HG02623 (cell line): Measurements from ENCODE around the gene GNG2.

Experiments used
- ATAC-seq: cut with Tn5 transposase; IDR thresholded peaks from one replicate; pipeline ENCODE4 v1.9.1; 2021; ENCODE audit warnings: moderate library complexity; ENCODE audit not compliant: unreplicated experiment

GNG2 gene

DNA sequence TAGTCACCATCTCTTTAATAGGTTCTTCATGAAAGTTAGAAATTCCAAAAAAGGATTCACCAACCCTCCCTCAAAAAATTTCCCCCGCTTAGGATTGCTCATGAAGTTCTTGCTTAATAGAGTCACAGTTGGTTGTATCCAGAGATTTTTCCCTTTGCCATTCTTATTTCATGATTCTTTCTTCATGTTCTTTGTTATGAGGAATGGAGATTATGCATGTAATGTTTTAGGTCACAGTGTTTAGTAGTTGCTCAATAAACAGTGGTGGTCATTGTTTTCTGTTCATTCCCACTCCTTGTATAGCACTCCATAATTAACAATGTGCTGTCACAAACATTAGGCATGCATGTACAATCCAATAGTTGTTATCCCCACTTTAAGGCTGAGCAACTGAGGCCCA is 77.7 kb downstream of the GNG2 start:
- no peak for ATAC-seq

DNA sequence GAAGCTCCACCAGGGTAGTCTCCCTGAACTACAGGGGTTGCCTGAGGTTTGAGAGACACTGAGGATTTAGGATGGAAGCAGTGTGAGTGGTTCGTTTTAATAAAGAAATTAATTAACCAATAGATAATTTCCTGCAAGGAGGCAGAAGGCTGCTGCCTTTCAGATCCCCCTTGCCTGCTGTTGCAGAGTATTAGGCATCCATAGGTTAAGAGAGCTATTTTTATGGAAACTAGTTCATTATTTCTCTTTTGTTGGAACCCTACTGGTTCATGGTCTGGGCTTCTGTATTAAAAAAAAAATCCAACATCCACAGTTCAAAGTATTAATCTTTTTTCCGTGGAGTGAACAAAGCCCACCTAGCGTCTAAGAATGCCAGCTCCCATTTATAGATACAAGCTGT is 78.4 kb downstream of the GNG2 start:
- no peak for ATAC-seq

DNA sequence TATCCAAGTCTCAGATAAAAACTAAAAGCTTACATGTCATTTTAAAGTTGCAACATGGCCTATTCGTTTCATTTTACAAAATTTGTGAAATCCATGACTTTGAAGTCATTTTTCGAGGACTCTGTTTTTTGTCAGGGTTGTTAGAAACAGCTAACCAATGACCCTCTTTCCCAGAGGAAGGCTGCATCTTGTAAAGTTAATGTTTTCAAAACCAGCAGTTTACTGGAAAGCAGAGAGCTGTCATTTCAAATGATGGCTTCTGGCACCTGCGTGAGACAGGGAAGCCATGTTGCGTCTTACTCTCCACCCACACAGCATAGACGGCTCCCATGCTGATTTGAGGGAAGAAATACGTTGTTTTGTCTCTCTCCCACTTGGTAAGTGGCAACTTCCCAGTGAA is 78.8 kb downstream of the GNG2 start:
- no peak for ATAC-seq

DNA sequence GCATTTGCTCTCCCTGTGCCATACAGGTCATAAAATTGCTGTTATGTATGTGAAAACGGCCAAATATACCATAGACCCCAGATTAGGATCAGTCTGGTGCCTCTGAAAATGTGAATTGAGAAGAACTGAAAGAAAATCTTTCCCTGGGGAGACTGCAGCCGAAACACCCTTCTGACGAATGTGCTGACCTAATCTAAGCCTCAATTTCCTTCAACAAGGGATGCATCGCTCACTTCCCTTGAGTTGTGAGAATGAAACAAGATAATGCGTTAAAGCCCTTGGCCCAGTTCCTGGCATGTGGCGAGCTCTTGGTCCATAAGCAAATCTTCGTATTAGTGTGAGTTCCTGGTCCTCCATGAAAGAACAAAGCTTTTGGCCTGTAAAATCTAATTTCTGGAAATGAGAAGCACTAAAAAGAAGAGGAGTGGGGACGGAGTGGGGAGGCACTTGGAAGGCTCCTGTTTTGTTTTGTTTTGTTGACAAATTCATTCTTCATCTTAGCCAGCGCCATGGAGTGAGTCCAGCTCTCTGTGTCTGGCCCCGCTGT is 79.4 kb downstream of the GNG2 start:
- no peak for ATAC-seq

DNA sequence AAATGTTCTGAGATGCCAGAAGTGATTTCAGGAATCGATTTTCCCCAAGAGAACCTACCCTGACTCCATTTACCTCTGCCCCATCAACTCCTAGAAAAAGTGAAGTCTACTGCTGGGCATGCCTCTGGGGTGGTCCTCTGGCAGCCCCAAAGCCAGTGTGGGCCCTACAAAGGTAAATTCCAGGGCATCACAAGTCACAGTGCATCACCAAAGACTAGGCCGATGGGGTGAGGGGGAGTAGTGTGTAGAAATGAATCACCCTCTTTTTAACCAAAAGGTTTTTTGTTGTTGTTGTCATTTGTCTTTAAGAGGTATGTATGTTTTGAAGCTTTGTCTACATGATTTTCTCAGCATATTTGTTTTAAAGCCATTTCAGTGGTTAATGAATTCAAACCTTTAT is 82.6 kb downstream of the GNG2 start:
- ATAC-seq, result no peak

DNA sequence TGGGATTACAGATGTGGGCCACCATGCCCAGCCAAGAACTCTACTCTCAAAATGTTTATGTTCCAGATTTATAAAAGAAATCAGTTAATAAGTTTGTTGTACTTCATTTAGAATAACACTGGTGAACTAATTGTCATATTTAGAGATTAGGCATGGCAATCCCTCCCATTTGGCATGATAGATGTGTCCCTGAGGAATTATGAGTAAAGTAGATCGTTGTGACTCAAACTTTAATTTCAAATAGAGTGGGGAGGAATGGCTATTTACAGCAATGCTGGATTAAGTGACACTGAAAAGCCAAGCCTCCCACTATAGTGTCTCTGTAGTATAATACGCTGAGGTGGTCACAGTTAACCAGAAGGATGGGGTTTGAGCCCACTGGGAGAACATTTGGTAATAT is 89.6 kb downstream of the GNG2 start:
- ATAC-seq, result no peak

DNA sequence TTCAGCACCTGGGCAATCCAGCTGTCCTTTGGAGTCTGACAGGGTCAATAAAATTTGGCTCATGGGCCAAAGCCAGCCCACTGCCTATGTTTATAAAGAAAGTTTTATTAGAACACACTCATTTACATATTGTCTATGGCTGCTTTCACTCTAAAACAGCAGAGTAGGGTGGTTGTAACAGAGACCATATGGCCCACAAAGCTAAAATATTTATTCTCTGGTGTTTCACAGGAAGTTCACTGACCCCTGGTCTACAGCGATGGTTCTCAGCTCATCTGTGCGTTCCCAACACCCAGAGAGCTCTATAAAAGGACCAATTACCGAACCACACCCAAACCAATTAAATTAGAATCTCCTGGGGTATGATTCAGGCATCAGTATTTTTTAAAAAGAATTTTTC is 91.2 kb downstream of the GNG2 start:
- no peak for ATAC-seq

DNA sequence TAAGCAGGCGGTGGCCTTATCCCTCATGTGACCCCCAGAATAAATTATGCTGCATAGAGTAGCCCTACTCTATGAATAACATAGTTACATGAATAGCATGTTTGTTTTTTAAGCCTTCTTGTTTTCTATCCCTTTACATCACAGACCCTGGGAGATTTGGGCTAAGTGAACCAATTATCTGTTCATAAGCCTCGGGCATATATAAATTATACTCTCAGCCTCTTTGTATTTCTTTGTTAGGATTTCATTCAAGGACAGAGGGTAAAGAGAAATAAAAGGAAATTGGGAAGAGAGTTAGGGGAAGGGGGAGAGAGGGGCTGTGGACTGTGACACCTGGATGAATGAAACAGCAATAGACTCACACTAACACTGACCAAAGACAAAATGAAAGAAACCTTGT is 93.6 kb downstream of the GNG2 start:
- no peak for ATAC-seq

DNA sequence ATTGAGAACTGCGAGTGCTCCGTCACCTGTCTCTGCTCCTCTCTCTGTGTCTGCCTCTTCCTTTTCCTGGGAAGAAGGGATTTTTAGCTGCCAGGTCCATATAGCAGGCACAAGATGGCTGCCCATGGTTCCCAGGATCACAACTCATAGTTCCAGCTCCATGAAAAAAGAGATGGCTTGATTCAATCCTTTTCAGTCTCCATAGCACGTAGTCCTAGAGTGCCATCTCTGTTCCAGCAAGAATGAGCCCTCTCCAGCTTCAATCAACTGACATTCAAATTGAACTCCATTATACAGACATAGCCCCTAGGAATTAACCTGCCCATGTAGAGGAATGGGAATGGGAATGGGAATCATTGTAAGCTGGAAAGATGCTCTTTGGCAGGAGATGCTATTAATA is 94.2 kb downstream of the GNG2 start:
- ATAC-seq, result no peak

DNA sequence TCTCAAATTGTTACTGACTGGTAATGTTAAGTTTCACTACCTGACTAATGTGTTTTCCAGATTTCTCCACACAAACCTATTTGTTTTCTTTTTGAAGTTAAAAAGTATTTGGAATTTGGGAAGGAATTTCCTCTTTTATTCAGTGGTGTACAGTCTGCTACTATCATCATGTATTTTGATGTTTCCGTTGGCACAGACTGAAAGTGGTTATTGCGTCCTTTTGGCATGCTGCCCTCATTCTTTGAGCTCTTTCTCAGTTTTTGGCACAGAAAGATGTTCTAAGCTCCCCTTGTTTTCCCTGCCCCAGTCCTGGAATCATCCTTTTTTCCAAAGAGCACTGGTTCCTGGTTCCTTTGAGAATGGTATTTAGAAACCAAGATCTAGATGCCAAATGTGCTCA is 97.5 kb downstream of the GNG2 start:
- ATAC-seq, result no peak

DNA sequence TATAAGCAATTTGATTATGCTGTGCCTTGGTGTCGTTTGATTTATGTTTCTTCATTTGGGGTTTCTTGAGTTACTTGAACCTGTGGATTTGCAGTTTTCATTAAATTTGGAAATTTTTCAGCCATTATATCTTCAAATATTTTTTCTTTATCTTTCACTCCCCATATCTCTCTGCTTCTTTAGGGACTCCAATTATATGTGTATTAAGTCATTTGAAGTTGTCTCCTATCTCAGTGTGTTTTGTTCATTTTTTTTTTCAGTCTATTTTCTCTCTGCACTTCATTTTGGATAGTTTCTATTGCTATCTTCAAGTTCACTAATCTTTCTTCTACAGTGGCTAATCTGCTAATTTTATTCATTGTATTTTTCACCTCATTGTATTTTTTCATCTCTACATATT is 99.5 kb downstream of the GNG2 start:
- ATAC-seq, result no peak

DNA sequence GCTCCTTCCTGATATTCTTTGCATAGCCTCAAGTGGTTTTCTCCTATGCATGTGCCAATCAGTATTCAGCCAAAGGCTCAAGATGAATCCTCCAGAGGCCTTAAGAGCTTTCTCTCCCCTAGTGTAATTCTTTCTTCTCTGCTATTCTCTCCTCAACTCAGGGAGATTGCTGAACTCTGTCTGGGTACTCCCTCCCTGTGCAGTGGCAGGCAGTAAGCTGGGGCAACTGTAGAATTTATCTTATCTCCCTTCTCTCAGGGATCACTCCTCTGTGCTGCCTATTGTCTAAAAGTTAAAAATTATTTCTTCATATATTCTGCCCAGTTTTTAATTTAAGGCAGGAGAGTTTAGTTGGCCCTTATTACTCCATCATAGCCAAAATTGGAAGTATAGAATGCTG is 100.5 kb downstream of the GNG2 start:
- no peak for ATAC-seq

DNA sequence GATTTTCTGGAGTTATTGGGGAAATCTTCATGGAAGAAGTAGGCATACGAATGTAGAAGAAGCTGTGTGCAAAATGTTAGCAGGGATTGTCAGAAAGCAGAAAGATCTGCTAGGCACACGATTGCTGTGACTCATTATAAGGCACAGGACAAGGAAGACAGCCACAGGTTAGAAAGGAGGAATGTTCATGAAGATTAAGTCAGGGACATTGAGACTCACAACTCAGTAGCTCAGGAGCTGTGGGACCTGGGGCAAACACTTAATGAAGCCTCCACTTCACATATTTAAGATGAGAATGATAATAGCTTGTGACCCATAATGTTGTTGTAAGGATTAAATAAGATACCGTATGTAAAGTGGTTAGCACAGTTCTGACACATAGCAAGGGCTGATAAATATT is 102.3 kb downstream of the GNG2 start:
- ATAC-seq, result no peak

DNA sequence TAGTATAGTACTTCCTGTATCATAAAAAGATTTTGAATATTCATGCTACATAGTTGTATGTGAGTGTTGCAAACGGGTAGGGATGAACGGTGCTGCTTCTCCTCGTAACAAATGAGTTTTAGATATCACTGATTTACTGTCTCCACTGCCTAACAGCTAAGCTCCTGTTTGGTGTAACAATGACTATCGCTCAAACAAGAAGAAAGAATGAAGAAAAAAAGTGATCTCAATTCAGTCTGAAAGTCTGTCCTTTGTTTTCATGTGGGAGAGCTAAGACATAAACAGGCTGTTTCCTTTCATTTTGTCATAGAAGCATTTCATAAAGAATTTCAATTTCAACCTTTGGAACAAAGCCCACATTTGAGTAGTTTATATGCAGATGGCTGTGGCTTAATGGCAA is 102.9 kb downstream of the GNG2 start:
- no peak for ATAC-seq

DNA sequence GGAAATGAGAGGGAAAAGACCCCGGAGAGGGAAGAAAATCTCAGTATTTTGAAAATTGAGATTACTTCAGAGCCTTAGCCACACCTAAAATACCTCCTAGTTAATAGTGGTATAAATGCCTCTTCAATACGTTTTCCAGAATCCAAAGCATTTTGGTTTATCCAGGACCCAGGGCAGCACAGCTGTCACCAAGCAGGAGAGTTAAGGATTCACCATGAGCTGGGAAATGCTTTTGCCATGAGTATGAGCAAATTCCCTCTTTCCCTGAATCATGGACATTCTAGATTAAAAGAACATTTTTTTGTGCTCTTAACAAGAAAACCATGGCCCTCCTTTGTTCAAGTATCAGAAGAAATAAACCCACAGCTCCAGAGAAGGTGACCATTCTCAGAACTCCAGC is 107.1 kb downstream of the GNG2 start:
- no peak for ATAC-seq

DNA sequence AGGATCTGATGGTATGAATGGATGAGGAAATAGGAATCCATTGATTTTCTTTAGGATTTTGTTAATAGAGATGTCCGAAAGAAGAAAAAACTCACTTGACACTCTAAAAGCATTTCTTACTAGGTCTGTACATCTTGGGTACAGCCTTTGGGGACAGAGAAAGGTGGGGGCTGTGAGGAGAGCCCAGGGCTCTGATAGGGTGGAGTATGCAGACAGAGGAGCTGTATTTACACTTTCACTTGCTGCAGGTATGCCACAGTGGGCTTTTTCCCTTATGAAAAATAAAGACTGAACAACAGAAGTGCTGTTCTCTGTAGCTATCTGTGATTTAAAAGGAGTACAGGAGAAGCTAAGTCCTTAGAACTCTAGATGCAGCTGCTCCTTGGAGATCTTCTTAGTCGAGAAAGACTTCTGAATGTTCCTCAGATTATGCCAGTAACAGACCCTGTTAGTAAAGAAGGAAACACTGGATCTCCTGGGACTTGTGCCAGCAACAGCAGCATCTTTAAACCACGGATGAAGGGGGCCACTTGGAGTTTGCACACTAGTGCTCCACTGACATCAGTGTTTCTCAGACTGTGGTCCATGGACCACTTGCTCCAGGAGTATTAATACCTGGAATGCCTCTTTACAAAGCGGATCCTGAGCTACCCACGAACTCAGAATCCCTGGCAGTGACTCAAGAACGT is 109.6 kb downstream of the GNG2 start:
- ATAC-seq, result no peak

DNA sequence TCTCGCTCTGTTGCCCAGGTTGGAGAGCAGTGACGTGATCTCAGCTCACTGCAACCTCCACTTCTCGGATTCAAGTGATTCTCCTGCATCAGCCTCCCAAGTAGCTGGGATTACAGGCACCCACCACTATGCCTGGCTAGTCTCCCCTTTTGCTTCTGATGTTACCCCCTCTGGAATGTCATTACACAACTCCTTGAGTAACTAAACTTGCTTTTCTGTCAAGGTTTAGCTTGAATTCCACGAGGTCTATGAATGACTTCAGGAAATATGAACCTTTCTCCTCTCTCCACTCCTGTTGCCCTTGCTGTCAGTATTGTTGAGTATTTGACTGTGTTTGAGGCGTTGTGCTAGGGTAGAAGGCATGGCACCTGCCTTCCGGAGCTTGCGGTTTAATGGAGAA is 112.2 kb downstream of the GNG2 start:
- no peak for ATAC-seq

DNA sequence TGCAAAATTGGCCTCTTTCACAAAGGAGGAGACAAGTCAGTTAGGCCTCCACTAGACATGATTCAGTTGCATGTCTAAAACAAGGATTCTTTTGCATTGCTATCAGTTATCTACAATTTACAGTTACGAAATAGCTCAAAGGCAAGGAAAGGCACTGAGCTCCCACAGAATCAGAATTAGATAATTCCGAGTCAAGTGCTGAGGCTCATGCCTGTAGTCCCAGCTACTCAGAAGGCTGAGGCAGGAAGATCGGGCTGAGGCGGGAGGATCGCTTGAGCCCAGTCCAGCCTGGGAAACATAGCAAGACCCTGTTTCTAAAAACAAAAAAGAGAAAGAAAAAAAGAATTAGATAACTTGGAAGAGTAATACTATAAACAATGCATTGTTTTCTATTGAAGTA is 116.7 kb downstream of the GNG2 start:
- no peak for ATAC-seq

DNA sequence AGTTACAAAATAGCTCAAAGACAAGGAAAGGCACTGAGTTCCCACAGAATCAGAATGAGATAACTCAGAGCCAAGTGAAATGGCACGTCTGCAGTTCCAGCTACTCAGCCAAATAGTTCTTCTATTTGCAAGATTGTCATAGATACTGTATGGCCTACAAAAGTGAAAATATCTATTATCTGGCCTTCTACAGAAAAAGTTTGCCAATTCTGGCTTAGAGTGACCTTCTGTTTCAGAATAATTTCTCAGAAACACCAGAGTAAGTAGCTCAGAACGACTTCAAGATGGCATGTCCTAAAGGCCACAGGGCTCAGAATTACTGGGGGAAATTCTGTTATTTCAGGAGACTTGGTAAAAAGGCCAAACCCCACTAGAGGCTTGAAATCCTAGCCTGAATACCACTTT is 118.3 kb downstream of the GNG2 start:
- no peak for ATAC-seq

DNA sequence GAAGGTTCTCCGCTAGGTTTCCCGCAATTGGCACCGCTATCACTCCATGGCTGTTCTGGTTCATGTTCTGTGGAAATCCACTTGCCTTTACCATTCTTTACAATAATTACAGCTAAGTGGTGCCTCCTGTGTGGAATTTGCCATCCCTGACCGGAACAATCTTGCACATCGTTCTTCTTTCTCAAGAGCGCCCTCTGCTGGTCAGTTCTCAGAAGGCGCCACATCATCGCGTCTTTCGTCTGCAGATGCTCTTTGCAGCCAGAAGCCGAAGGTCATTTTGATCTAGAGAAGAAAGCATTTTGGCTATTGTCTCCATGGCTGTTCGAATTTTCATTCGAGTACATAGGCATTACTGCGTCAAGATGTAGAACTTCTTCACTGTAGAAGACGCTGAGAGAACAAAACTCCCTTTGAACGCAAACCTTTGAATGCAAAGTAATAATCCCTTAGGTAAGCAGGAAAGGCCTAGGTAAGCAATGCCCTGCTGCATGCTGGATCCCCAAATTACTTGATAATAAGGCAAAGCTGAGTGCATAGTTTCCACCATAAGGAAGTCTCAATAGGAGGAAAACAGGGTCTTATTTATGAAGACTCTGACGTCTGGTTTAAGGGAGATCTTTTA is 118.8 kb downstream of the GNG2 start:
- ATAC-seq, result no peak

DNA sequence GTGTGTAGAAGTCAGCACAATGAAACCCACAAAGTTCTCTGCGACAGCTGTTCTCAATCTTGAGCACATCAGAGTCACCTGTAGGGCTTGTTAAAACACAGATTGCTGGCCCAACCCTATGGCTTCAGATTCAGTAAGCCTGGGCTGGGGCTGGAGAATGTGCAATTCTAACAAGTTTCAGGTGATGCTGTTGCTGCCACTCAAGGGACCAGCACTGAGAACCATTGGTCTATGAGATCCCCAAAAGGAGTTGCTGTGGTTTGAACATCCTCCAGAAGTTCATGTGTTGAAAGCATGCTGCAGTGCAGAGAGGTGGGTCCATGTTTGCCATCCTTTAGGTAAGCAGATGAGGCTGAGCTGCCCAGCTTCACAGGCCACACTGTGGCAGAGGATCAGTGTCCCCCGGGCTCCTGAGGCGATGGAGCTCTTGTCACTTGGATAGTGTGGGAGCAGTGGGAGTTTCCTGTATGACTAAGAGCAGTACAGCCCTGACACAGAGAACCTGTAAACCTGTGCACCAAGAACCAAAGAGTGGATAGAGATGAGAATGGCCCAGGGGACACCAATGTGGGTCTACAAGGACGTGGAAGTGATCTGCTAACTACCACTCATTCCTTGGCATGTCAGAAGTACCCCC is 120.9 kb downstream of the GNG2 start:
- peak; percentile 56 for ATAC-seq

DNA sequence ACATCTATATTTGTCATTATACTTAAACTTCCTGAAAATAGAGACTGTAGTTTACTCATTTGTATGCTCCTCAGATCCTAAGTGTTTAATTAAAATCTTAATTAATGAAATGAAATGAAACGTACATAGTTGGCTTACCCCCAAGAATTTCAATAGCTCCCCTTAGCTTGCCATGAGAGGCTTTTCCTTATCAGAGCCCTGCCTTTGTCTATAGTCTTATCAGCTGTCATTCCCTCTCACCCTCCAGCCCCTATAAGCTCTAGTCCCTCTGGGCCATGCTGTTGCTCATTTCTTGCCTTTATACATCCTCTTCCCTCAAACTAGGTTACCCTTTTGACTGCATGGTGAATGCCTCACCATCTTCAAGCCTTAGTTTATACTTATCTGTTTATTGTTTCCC is 127.8 kb downstream of the GNG2 start:
- no peak for ATAC-seq
